HG02840 (cell line): Measurements from ENCODE around the gene DAND5.
"Not testable (repeated sequence)": the region's sequence is repeated elsewhere in the genome, so short reads cannot be mapped to it uniquely, and the experiment has no call there.

Source experiments
- ATAC-seq: cut with Tn5 transposase; IDR thresholded peaks from one replicate; pipeline ENCODE4 v1.9.1; 2021; ENCODE audit warnings: mild to moderate bottlenecking, moderate library complexity, moderate number of reproducible peaks; ENCODE audit not compliant: unreplicated experiment, low FRiP score

The DAND5 gene

DNA sequence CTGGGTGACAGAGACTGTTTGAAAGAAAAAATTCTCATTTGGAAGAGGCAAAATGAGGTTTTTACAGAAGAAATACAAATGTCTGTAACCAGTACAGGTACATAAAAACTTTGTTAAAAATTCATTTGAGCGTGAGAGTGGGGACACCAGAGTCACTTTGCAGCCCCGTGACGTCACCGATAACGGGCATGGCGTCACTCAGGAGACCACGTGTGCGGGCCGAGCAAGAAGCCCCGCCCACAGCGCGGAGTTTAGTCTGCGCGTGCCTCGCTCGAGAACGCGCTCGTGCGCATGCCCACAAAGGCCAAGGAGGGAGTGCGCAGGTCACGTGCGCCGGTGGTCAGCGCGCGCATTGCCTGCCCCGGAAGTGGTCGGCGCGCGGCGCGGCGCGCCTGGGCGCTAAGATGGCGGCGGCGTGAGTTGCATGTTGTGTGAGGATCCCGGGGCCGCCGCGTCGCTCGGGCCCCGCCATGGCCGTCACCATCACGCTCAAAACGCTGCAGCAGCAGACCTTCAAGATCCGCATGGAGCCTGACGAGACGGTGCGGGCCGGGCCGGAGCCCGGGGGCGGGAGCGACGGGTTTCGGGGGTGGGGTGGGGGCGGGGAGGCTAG lies 23.8 kb upstream of the DAND5 start, which contains the start of gene RAD23A:
RAD23A (plus strand) TSS at position 384 of the 613 bp plus-strand sequence; CDS start at position 471, 87 bp downstream.
- peak; percentile 89 for ATAC-seq

DNA sequence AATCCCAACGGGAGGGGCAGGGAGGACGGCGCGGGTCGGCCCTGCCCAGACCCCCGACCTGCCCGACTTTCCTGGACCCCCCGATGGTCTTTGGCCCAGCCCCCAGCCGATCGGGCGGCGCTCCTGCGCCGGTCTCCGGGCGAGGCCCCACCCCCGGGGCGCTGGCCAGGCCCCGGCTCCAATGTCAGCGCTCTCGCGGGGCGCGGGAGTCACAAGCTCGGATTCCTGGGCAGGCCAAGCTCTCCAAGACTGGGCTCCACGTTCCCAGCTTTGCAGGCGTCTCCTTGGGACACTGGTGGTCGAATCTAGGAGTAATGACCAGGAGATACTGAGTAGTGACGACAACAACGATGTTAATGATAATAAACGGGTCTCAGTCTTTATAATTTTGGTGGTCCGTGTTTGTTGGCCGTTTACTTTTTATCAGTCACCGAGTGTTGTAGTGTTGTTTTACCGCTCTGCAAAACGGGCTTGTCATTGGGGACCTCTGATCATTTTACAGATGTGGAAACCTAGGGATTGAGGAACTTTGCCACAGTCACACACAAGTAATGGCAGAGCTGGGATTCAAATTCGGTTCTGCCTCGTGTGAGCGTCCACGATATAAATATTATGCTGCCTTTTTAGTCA lies 23.2 kb upstream of the DAND5 start:
- ATAC-seq, result peak; percentile 23

DNA sequence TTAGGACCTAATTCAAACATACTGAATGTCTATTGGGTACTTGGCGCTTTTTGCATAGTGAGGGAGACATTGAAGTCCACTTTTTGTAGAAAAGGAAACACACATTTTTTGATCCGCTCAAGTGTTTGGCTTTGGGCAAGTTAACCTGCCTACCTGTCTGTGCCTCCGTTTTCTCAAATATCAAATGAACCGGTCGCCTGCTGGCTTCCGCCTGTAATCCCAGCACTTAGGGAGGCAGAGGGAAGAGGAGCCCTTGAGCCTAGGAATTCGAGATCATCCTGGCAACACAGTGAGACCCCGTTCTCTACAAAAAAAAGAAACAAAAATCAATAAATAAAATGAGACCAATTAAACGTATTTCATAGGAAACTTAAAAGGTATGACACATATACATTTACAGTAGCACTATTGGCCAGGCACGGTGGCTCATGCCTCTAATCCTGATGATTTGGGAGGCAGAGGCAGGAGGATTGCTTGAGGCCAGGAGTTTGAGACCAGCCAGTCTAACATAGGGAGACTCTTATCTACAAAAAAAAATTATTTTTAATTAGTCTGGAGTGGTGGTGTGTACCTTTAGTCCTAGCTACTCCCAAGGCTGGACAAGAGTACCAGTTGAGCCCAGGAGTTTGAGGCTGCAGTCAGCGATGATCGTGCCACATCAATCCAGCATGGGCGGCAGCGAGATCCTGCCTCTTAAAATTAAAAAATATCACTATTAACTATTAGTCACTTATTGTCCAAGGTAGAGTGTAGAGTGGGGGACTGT lies 22.5 kb upstream of the DAND5 start:
- no peak for ATAC-seq

DNA sequence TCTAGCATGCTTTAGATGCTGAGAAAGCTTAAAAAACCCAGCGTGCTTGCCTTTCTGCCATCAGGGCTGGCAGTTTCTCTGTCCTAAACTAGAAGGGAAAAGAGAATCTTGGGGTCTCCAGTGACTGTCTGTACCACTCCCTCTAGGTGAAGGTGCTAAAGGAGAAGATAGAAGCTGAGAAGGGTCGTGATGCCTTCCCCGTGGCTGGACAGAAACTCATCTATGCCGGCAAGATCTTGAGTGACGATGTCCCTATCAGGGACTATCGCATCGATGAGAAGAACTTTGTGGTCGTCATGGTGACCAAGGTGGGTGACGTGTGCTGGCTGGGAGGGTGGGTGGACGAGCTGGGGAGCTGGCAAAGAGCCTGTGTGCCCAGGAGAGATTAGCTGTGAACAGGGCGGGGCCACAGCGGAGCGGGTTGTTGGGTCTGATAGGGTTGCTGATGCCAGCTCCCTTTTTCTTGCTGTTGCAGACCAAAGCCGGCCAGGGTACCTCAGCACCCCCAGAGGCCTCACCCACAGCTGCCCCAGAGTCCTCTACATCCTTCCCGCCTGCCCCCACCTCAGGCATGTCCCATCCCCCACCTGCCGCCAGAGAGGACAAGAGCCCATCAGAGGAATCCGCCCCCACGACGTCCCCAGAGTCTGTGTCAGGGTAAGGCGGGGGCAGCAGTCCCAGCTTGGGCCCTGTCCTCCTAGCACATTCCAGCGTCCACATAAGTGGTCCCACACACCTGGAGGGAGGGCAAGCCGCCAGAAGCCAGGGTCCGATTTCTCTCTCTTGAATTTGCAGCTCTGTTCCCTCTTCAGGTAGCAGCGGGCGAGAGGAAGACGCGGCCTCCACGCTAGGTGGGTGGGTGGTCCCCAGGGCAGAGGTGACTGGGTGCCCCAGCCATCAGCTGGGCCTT lies 21.4 kb upstream of the DAND5 start:
- no peak for ATAC-seq

DNA sequence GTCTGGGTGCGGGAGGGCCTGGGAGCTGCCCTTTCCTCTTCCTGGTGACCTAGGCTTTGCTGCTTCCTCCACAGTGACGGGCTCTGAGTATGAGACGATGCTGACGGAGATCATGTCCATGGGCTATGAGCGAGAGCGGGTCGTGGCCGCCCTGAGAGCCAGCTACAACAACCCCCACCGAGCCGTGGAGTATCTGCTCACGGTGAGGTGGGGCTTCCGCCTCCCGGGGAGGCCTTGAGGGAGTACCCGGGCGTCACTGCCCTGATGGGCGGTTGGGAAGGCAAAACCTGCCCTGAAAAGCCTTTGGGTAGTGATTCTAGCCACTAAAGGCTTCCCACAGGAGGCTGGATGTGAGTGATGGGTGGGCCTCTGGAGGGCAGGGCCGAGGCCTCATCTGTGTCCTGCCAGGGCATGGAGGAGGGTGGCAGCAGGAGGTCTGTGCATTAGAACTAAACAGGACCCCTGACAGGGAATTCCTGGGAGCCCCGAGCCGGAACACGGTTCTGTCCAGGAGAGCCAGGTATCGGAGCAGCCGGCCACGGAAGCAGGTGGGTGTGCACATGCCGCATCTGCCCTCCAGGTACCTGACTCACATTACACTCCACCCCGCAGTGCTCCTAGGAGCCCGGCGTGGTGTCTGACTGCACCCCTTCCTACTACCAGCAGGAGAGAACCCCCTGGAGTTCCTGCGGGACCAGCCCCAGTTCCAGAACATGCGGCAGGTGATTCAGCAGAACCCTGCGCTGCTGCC lies 20.6 kb upstream of the DAND5 start:
- no peak for ATAC-seq

DNA sequence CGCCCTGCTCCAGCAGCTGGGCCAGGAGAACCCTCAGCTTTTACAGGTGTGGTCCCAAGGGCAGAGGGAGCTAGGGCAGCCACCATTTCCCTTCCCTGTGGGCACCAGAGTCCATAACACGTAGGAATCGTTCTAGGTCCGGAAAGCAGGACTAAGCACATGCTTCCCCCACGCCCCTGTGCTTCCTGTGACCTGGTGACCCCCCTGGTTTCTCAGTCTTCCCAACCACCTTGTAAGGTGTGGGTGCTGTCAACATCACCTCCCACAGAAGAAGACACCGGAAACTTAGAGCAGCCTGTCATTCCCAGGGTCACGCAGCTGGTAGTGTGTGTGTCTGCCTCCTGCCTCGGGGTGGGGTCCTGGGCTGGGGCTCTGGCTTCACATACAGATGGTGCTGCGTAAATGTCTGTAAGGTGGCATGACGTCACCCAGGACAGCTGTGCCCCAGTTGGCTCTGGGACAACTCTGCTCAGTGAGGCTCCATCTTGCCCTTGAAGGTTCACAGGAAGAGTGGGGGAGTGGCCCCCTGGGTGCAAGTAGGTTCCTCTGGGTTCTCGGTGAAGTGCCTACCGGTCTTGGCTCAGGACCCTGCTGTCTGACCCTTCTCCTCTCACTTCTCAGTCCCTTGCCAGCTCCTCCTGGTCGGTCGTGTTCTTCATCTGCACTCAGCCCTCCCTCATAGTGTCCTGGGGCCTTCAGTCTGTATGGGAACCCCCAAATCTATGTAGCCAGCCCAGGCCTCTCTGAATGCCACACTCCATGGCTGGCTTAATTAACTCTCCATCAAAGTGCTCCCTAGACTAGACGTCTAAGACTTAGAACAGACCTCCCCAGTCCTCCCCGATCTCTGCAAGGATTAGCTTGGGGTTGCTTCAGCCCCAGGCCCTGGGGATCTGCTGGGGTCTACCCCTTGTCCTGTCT lies 19.8 kb upstream of the DAND5 start:
- ATAC-seq, result no peak

DNA sequence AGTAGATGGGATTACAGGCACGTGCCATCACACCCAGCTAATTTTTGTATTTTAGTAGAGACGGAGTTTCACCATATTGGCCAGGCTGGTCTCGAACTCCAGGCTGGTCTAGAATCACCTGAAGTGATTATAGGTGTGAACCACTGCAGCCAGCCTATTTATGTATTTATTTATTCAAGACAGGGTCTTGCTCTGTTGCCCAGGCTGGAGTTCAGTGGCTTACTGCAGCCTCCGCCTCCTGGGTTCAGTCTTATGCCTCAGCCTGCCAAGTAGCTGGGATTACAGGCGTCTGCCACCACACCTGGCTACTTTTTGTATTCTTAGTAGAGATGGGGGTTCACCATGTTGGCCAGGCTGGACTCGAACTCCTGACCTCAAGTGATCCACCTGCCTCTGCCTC lies 17.3 kb upstream of the DAND5 start:
- ATAC-seq, result not testable (repeated sequence)

DNA sequence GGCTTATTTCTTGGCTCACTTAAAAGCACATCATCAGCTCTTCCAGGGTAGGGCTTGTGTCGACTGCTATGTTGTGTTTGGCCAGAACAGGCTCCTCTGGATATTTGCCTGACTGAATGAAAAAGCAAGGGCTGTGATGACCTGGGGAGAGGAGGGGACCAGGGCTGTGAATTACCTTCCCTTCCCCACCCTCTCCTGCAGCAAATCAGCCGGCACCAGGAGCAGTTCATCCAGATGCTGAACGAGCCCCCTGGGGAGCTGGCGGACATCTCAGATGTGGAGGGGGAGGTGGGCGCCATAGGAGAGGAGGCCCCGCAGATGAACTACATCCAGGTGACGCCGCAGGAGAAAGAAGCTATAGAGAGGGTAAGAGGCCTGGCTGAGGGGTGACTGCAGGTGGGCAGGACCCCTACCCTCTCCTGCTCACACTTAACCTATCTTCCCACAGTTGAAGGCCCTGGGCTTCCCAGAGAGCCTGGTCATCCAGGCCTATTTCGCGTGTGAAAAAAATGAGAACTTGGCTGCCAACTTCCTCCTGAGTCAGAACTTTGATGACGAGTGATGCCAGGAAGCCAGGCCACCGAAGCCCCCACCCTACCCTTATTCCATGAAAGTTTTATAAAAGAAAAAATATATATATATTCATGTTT lies 16.8 kb upstream of the DAND5 start:
- ATAC-seq, result no peak

DNA sequence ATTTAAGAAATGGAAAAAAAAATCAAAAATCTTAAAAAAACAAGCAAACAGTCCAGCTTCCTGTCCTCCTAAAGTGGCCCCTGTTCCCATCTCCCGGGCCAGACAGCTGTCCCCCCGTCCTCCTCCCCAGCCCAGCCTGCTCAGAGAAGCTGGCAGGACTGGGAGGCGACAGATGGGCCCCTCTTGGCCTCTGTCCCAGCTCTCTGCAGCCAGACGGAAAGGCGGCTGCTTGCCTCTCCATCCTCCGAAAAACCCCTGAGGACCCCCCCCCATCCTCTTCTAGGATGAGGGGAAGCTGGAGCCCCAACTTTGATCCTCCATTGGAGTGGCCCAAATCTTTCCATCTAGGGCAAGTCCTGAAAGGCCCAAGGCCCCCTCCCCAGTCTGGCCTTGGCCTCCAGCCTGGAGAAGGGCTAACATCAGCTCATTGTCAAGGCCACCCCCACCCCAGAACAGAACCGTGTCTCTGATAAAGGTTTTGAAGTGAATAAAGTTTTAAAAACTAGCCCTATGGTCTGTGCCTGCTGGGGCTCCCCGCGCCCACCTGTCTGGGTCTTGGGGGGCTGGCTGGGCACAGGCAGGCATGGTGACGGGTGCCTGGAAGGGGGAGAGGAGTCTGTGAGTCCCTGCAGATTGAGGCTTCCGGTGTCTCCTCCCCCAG lies 16.1 kb upstream of the DAND5 start:
- ATAC-seq, result no peak

DNA sequence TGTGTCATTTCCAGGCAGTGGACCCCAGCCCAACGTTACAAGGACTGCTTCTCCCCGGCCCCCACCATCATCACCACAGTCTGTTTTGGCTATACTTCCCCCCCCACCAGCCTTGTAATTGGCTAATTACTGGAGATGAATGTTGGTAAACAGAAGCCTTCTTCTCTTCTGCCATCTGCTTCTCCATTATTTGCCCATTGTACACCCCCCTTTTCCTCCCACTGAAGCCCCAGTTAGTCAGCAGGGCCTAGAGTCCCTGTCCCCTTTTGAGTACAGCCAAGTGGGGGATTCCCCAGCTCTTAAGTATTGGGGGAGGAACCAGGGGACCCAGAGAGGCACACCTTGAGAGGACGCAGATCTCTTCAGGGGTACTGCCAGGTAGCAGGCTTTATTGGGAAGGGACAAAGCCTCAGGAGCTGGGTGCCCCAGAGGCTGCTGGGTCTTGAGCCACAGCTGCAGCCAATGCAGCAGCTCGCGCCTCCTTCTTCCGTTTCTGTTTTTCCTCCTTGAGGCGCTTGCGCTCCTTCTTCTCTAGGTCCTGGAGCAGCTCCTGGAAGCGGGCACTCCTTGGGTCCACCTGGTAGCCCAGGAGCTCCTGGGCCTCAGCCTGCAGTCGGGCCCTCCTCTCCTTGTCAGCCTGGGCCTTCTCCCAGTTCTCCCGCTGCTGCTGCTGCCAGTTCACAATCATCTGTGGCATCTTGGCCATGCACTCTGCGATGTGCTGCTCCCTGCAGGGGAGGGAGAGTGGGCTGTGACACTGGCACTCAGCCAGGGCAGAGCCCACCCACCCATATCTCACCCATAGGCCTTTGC lies 15.4 kb upstream of the DAND5 start:
- no peak for ATAC-seq

DNA sequence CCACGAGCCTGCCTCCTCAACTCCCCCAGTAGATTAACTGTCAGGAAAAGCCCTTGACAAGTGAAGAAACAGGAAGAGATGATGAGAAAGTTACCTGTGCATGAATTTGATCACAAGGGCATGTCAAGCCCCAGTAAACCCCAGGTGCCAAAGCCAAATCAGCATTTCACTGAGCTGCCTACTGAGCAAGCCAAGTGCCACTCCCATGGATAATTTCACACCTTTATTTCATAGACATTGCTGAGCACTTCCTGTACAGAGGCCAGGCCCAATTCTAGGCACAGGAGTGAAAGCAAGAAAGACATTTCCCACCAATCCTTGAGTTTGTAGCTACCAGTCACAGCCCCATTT lies 14.8 kb upstream of the DAND5 start:
- no peak for ATAC-seq

DNA sequence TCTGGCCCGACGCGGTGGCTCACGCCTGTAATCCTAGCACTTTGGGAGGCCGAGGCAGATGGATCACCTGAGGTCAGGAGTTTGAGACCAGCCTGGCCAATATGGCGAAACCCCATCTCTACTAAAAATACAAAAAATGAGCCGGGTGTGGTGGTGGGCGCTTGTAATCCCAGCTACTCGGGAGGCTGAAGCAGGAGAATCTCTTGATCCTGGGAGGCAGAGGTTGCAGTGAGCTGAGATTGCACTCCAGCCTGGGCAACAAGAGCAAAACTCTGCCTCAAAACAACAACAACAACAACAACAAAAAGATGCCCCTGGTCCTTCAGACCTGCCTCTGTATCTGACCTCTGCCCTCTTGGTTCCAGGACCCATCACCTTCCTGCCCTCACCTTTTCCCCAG lies 13.8 kb upstream of the DAND5 start:
- not testable (repeated sequence) for ATAC-seq

DNA sequence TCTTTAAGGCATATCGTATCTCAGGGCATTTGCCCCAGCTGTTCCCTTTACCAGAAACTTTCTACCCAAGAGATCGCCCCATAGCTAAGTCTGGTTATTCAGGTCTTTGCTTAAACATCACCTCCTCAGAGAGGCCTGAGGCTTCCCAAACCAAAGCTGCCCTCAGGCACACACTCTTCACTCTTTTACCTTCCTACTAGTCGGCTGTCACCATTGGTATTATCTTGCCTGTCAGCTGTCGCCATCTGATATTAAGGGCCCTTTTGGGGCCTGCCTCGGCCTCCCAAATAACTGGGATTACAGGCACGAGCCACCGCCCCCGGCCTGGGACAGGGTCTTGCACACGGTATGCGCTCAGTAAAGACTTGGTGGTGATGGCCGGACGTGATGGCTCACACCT lies 13.4 kb upstream of the DAND5 start:
- no peak for ATAC-seq

DNA sequence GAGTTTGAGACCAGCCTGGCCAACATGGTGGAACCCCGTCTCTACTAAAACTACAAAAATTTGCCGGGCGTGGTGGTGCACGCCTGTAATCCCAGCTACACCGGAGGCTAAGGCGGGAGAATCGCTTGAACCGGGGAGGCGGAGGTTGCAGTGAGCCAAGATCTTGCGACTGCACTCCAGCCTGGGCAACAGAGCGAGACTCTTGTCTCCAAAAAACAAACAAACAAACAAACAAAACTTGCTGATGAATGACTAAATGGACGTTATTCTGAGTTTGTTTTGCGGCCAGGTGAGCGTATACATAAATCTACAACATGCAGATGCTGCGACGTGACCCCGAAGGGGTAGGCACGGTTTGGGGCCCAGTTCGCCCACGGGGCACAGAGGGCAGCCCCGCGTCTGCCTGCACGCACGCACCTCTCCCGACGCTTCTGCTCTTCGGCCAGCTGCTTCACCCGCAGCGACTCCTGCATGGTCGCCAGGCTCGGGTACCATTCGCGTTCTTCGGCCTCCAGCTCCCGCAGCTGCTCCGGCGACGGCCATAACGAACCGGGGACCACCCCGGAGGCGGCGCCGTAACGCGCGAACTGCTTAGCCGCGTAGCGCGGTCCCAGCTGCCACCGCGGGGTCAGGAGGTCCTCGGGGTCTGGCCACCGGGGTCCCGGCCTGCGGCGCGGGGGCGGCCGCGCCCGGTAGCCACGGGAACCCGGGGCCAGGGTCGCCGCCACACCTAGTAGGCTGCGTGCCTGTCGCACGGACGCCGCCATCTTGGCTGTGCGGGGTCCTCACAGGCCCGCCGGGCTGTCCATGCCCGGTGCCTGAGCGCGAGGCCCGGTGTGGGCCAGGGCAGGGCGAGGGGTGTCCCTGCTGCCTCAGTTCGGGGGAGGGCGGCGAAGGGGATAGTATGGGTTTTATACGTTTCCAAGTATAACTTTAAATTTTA lies 12.7 kb upstream of the DAND5 start, which contains the start of gene GADD45GIP1:
GADD45GIP1 (minus strand) TSS at position 778 of the 943 bp plus-strand sequence; CDS start at position 767, 11 bp downstream.
- no peak for ATAC-seq

DNA sequence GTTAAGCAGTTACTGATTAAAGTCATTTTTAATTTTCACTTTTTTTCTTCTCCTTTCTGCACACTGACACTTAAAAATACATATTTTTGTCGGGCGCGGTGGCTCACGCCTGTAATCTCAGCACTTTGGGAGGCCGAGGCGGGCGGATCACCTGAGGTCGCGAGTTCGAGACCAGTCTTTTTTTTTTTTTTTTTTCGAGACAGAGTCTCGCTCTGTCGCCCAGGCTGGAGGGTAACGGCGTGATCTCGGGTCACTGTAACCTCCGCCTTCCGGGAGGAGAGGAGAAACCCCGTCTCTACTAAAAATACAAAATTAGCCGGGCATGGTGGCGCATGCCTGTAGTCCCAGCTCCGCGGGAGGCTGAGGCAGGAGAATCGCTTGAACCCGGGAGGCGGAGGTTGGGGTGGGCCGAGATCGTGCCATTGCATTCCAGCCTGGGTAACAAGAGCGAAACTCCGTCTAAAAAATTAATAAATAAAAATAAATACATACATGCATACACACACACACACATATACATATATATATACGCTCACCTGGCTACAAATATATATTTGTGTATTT lies 11.9 kb upstream of the DAND5 start:
- not testable (repeated sequence) for ATAC-seq

DNA sequence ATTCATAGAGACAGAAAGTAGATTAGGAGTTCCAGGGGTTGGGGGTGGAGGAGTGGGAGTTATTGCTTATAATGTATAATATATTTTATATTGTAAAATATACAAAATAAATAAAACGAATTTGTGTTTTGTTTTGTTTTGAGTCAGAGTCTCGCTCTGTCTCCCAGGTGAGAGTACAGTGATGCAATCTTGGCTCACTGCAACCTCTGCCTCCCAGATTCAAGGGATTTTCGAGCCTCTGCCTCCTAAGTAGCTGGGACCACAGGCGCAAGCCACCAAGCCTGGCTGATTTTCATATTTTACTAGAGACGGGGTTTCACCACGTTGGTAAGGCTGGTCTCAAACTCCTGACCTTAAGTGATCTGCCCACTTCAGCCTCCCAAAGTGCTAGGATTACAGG lies 9.9 kb upstream of the DAND5 start:
- no peak for ATAC-seq
